ENCODE measurements around the gene UCP2. TPM values are rescaled to one million over a fixed set of nuclear protein-coding genes. Genes with fewer than 3 reads are reported as not detected.

The UCP2 gene
- total and polyA plus RNA-seq, 2 experiments from 2014 or later: 60.1 to 76.9 TPM

DNA sequence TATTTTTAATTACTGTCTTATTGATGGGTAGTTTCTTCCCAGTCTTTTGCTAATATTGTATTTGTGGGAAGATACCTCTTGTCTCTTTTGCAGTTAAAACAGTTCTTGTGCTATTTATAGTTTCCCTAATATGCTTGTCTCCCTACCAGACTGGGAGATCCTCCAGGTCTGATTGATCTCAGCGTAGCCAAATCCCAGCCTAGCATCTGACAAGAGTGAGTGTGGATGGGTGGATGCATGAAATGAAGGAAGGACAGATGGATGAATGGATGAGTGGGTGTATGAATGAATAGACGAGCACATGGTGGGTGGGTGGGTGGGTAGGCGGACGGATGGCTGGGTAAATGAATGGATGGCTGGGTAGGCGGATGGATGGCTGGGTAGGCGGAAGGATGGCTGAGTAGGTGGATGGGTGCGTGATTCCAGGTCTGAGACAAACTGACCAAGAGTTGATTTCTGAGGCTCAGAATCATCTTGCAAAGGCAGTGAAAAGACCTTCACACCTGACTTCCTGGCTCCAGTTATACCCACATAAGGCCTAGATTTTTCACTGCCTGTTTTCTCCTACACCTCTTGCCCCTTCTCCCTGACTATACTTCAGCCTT, 20.4 kb downstream of the UCP2 start:
- TF ChIP-seq JUNB (IDR thresholded peaks at IDR 0.05; ENCODE audit: unreplicated experiment) (no peak), NANOG (IDR thresholded peaks at IDR 0.05; ENCODE audit: borderline replicate concordance) (no peak), EZH2phosphoT487 (IDR thresholded peaks at IDR 0.05; ENCODE audit: unreplicated experiment) (no peak), STAT1 (IDR thresholded peaks at IDR 0.05; ENCODE audit: unreplicated experiment) (no peak), CREB1 (CRISPR knock-in tag; IDR thresholded peaks at IDR 0.05; ENCODE audit: low read depth) (no peak), POLR2AphosphoS5 (IDR thresholded peaks at IDR 0.05; ENCODE audit: low read depth) (no peak), ZNF114 (CRISPR knock-in tag; IDR thresholded peaks at IDR 0.05) (no peak), EZH2 (IDR thresholded peaks at IDR 0.05; ENCODE audit: low read depth, unreplicated experiment) (no peak), ZNF331 (CRISPR knock-in tag; IDR thresholded peaks at IDR 0.05; ENCODE audit: low read depth) (no peak)
- TF ChIP-seq, protein P1, sequence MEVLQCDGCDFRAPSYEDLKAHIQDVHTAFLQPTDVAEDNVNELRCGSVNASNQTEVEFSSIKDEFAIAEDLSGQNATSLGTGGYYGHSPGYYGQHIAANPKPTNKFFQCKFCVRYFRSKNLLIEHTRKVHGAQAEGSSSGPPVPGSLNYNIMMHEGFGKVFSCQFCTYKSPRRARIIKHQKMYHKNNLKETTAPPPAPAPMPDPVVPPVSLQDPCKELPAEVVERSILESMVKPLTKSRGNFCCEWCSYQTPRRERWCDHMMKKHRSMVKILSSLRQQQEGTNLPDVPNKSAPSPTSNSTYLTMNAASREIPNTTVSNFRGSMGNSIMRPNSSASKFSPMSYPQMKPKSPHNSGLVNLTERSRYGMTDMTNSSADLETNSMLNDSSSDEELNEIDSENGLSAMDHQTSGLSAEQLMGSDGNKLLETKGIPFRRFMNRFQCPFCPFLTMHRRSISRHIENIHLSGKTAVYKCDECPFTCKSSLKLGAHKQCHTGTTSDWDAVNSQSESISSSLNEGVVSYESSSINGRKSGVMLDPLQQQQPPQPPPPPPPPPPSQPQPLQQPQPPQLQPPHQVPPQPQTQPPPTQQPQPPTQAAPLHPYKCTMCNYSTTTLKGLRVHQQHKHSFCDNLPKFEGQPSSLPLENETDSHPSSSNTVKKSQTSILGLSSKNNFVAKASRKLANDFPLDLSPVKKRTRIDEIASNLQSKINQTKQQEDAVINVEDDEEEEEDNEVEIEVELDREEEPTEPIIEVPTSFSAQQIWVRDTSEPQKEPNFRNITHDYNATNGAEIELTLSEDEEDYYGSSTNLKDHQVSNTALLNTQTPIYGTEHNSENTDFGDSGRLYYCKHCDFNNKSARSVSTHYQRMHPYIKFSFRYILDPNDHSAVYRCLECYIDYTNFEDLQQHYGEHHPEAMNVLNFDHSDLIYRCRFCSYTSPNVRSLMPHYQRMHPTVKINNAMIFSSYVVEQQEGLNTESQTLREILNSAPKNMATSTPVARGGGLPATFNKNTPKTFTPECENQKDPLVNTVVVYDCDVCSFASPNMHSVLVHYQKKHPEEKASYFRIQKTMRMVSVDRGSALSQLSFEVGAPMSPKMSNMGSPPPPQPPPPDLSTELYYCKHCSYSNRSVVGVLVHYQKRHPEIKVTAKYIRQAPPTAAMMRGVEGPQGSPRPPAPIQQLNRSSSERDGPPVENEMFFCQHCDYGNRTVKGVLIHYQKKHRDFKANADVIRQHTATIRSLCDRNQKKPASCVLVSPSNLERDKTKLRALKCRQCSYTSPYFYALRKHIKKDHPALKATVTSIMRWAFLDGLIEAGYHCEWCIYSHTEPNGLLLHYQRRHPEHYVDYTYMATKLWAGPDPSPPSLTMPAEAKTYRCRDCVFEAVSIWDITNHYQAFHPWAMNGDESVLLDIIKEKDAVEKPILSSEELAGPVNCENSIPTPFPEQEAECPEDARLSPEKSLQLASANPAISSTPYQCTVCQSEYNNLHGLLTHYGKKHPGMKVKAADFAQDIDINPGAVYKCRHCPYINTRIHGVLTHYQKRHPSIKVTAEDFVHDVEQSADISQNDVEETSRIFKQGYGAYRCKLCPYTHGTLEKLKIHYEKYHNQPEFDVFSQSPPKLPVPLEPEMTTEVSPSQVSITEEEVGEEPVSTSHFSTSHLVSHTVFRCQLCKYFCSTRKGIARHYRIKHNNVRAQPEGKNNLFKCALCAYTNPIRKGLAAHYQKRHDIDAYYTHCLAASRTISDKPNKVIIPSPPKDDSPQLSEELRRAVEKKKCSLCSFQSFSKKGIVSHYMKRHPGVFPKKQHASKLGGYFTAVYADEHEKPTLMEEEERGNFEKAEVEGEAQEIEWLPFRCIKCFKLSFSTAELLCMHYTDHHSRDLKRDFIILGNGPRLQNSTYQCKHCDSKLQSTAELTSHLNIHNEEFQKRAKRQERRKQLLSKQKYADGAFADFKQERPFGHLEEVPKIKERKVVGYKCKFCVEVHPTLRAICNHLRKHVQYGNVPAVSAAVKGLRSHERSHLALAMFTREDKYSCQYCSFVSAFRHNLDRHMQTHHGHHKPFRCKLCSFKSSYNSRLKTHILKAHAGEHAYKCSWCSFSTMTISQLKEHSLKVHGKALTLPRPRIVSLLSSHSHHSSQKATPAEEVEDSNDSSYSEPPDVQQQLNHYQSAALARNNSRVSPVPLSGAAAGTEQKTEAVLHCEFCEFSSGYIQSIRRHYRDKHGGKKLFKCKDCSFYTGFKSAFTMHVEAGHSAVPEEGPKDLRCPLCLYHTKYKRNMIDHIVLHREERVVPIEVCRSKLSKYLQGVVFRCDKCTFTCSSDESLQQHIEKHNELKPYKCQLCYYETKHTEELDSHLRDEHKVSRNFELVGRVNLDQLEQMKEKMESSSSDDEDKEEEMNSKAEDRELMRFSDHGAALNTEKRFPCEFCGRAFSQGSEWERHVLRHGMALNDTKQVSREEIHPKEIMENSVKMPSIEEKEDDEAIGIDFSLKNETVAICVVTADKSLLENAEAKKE (CRISPR knock-in tag; IDR thresholded peaks at IDR 0.05): no peak
- TF ChIP-seq, protein P2, sequence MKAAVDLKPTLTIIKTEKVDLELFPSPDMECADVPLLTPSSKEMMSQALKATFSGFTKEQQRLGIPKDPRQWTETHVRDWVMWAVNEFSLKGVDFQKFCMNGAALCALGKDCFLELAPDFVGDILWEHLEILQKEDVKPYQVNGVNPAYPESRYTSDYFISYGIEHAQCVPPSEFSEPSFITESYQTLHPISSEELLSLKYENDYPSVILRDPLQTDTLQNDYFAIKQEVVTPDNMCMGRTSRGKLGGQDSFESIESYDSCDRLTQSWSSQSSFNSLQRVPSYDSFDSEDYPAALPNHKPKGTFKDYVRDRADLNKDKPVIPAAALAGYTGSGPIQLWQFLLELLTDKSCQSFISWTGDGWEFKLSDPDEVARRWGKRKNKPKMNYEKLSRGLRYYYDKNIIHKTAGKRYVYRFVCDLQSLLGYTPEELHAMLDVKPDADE (IDR thresholded peaks at IDR 0.05): no peak
- TF ChIP-seq, protein P3, sequence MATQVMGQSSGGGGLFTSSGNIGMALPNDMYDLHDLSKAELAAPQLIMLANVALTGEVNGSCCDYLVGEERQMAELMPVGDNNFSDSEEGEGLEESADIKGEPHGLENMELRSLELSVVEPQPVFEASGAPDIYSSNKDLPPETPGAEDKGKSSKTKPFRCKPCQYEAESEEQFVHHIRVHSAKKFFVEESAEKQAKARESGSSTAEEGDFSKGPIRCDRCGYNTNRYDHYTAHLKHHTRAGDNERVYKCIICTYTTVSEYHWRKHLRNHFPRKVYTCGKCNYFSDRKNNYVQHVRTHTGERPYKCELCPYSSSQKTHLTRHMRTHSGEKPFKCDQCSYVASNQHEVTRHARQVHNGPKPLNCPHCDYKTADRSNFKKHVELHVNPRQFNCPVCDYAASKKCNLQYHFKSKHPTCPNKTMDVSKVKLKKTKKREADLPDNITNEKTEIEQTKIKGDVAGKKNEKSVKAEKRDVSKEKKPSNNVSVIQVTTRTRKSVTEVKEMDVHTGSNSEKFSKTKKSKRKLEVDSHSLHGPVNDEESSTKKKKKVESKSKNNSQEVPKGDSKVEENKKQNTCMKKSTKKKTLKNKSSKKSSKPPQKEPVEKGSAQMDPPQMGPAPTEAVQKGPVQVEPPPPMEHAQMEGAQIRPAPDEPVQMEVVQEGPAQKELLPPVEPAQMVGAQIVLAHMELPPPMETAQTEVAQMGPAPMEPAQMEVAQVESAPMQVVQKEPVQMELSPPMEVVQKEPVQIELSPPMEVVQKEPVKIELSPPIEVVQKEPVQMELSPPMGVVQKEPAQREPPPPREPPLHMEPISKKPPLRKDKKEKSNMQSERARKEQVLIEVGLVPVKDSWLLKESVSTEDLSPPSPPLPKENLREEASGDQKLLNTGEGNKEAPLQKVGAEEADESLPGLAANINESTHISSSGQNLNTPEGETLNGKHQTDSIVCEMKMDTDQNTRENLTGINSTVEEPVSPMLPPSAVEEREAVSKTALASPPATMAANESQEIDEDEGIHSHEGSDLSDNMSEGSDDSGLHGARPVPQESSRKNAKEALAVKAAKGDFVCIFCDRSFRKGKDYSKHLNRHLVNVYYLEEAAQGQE (IDR thresholded peaks at IDR 0.05; ENCODE audit: unreplicated experiment): no peak
- TF ChIP-seq, protein P4, sequence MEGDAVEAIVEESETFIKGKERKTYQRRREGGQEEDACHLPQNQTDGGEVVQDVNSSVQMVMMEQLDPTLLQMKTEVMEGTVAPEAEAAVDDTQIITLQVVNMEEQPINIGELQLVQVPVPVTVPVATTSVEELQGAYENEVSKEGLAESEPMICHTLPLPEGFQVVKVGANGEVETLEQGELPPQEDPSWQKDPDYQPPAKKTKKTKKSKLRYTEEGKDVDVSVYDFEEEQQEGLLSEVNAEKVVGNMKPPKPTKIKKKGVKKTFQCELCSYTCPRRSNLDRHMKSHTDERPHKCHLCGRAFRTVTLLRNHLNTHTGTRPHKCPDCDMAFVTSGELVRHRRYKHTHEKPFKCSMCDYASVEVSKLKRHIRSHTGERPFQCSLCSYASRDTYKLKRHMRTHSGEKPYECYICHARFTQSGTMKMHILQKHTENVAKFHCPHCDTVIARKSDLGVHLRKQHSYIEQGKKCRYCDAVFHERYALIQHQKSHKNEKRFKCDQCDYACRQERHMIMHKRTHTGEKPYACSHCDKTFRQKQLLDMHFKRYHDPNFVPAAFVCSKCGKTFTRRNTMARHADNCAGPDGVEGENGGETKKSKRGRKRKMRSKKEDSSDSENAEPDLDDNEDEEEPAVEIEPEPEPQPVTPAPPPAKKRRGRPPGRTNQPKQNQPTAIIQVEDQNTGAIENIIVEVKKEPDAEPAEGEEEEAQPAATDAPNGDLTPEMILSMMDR (conservative IDR thresholded peaks at IDR 0.05; ENCODE audit: low read depth in 2 of 2): no peak
- H3K4me1 Mint-ChIP-seq: peaks cover 14% of the 10 kb centered on the region
- H3K27ac Mint-ChIP-seq: no peak overlapping the region
- Histone ChIP-seq H3K4me1 (ENCODE audit: insufficient read depth) (peaks cover 4% of the 10 kb centered on the region; the same call in 1 of the 2 replicates), H3K4me2 (no peak overlapping the region), H4K20me1 (replicated peaks; ENCODE audit: insufficient read depth) (no peaks in the 10 kb centered on the region), H3K27me3 (ENCODE audit: insufficient read depth) (no peaks in the 10 kb centered on the region), H3K27ac (ENCODE audit: low read depth) (no peak overlapping the region), H3K79me2 (replicated peaks; ENCODE audit: insufficient read depth) (no peaks in the 10 kb centered on the region), H2AFZ (no peak overlapping the region), H3F3A (replicated peaks; ENCODE audit: low read depth) (0 out of 2 replicates have a peak, but pooled peaks cover 3% of the 10 kb centered on the region), H3K4me3 (no peak overlapping the region), H3K9me2 (ENCODE audit: insufficient read depth) (no peaks in the 10 kb centered on the region), H3K36me3 (ENCODE audit: insufficient read depth) (no peaks in the 10 kb centered on the region)
- DNase-seq (ENCODE audit: low spot score): no peak
- ATAC-seq: no peak
- no peaks in the 10 kb centered on the region; the same call in 2 of the 3 replicates for H3K9me3 Mint-ChIP-seq
- no peaks in the 10 kb centered on the region for H3K36me3 Mint-ChIP-seq (ENCODE audit: low read depth)
- peaks cover 22% of the 10 kb centered on the region for H3K27me3 Mint-ChIP-seq (ENCODE audit: insufficient read depth, low read depth, poor library complexity)
- H3K4me3 Mint-ChIP-seq: no peak overlapping the region

All from GM23338 (cell line).